Nephron progenitor cell (in vitro differentiated cells): ENCODE results near the gene PFN3.

Experiments
- DNase-seq: peaks from one replicate; pipeline ENCODE4 v3.0.0; 2021
- H3K27ac Mint-ChIP-seq: 2 replicates; pipeline ENCODE4 v1.8.0; 2021; ENCODE audit warnings: mild to moderate bottlenecking, moderate library complexity, mixed read lengths
- H3K27me3 Mint-ChIP-seq: 2 replicates; pipeline ENCODE4 v1.8.0; 2021; ENCODE audit warnings: mild to moderate bottlenecking, low read depth, mixed read lengths; ENCODE audit not compliant: poor library complexity
- H3K36me3 Mint-ChIP-seq: 2 replicates; pipeline ENCODE4 v1.8.0; 2021; ENCODE audit warnings: low read depth, mixed read lengths
- H3K4me1 Mint-ChIP-seq: 2 replicates; pipeline ENCODE4 v1.8.0; 2021; ENCODE audit warnings: mixed read lengths
- H3K4me3 Mint-ChIP-seq: 2 replicates; pipeline ENCODE4 v1.8.0; 2021; ENCODE audit warnings: mild to moderate bottlenecking, moderate library complexity, mixed read lengths
- H3K9me3 Mint-ChIP-seq: 2 replicates; pipeline ENCODE4 v1.8.0; 2021; ENCODE audit warnings: mild to moderate bottlenecking, moderate library complexity, mixed read lengths
- CTCF ChIP-seq: fragments of 200-600 bp; sonication (generic); IDR thresholded peaks from 2 replicates; pipeline ENCODE4 v1.5.0; 2021; ENCODE audit warnings: antibody characterized with exemption

Gene PFN3

DNA sequence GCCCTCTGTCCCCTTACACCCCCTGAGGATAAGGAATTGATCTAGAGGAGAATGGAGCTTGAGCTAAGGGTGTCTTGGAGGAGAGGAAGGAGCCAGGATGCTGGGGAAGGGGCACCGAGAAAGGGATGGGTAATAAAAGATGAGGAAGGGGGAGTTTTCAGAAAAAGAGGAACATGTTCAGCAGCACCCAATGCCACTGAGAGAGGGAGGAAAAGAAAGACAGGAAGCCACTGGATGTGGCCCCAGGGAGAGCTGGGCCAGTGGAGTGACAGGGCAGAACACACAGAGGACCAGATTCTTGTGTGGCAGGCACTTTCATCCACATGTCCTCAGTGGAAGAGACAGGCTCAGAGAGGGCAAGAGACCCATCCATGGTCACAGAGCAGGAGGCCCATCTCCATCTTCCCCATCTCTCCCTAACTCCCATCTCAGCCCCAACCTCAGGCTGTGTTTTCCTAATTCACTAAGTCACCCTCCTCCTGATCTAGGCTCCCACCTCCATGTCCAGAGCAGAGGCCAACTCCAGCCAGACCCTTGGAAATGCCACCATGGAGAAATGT, 7.2 kb downstream of the PFN3 start:
- H3K27ac Mint-ChIP-seq, result peak overlapping the region; percentile 79

DNA sequence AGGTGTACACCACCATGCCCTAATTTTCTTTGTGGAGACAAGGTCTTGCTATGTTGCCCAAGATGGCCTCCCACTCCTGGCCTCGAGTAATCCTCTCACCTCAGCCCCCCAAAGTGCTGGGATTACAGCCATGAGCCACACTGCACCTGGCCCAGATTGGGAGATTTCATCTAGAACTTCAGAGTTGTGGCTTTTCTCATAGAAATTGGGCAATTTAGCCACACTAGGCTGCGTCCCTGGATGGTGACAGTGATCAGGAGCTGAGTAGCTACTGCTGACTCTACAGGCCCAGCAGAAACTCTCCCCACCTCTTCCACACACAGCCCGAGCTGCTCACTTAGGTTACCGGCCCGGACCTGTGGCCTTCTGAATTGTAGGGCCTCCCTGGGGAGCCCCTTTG, 7.7 kb downstream of the PFN3 start:
- TF ChIP-seq CTCF, result no peak
- Mint-ChIP-seq H3K27me3 (peaks cover 14% of the 10 kb centered on the region), H3K36me3 (no peaks in the 10 kb centered on the region), H3K9me3 (no peaks in the 10 kb centered on the region), H3K27ac (no peak overlapping the region), H3K4me3 (no peak overlapping the region), H3K4me1 (peaks cover 36% of the 10 kb centered on the region)
- DNase-seq, result no peak

More for the DNA sequence above, 7.2 kb downstream of the PFN3 start:
- Mint-ChIP-seq H3K4me1 (peaks cover 32% of the 10 kb centered on the region), H3K27me3 (peaks cover 9% of the 10 kb centered on the region), H3K9me3 (no peaks in the 10 kb centered on the region), H3K4me3 (no peak overlapping the region), H3K36me3 (no peaks in the 10 kb centered on the region)
- TF ChIP-seq CTCF, result no peak
- no peak for DNase-seq

- H3K27me3 Mint-ChIP-seq, result peaks cover 10% of the 10 kb centered on the region
- peaks cover 47% of the 10 kb centered on the region for H3K4me1 Mint-ChIP-seq
- H3K36me3 Mint-ChIP-seq, result no peaks in the 10 kb centered on the region
- H3K27ac Mint-ChIP-seq, result no peak overlapping the region
- no peaks in the 10 kb centered on the region for H3K9me3 Mint-ChIP-seq
- peak; percentile 89 for DNase-seq
- peak; percentile 99 for TF ChIP-seq CTCF
- no peak overlapping the region for H3K4me3 Mint-ChIP-seq
Measured at GRCh38 chr5:177390363-177391300, 9.8 kb downstream of the PFN3 start.

DNA sequence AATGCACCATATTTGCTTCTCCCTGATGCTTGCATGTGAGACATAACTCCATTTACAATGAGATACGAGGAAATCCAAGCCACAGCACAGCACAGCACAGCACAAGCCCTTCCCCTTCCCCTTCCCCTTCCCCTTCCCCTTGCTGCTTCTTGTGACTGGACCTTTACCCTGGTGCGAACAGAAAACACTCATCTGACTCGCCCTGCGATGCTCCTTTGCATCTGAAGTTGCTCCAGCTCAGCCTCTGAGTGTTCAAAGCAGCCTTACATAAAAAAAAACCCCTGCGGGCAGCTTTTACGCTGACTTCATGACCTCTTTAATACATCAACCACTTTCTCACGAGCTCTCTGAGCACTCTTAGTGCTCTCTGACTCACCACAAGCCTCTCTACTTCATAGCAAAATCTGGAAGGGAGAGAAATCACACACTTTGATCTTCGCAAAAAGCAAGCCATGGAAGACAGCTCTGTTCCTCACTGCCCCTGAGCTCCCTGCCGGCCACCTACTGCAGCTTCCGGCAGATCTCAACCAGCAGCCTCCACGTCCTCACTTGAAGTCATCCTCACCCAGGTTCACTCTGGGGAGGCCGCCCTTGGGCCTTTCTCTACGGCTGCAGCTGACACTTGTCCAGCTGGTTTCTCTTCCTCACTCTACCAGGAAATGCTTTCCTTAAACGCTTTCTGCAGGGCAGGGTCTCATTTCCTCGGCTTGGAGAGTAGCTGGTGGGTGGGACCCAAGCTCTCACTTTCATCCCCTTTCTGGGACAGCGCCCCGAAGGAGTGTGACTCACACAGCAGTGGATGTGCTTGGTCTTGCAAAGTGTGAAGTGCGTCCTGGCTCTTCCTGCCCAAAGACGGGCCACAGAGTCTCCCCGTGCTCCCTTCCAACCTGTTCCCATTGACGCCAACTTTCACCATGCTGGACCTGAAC, 11.0 kb downstream of the PFN3 start:
- no peak for DNase-seq
- H3K36me3 Mint-ChIP-seq, result no peaks in the 10 kb centered on the region
- no peaks in the 10 kb centered on the region for H3K9me3 Mint-ChIP-seq
- TF ChIP-seq CTCF, result no peak
- H3K27me3 Mint-ChIP-seq, result peaks cover 10% of the 10 kb centered on the region
- H3K4me1 Mint-ChIP-seq, result peaks cover 47% of the 10 kb centered on the region
- no peak overlapping the region for H3K4me3 Mint-ChIP-seq
- H3K27ac Mint-ChIP-seq, result no peak overlapping the region

GRCh38 chr5:177388521-177389052, 11.9 kb downstream of the PFN3 start:
- DNase-seq, result no peak
- Mint-ChIP-seq H3K4me3 (no peak overlapping the region), H3K4me1 (peaks cover 53% of the 10 kb centered on the region), H3K27ac (no peak overlapping the region), H3K36me3 (no peaks in the 10 kb centered on the region), H3K27me3 (peaks cover 13% of the 10 kb centered on the region), H3K9me3 (no peaks in the 10 kb centered on the region)
- no peak for TF ChIP-seq CTCF
